ENCODE measurements around the gene CES3.

Gene CES3

GRCh38 chr16:66977341-66978113 is 16.5 kb downstream of the CES3 start:
- TF ChIP-seq CTCF (IDR thresholded peaks at IDR 0.05; ENCODE audit: insufficient read depth, missing control alignments), result peak; percentile 93
- no peak for FAIRE-seq
- DNase-seq (ENCODE audit: insufficient read length, low spot score), result peak; percentile 61

DNA sequence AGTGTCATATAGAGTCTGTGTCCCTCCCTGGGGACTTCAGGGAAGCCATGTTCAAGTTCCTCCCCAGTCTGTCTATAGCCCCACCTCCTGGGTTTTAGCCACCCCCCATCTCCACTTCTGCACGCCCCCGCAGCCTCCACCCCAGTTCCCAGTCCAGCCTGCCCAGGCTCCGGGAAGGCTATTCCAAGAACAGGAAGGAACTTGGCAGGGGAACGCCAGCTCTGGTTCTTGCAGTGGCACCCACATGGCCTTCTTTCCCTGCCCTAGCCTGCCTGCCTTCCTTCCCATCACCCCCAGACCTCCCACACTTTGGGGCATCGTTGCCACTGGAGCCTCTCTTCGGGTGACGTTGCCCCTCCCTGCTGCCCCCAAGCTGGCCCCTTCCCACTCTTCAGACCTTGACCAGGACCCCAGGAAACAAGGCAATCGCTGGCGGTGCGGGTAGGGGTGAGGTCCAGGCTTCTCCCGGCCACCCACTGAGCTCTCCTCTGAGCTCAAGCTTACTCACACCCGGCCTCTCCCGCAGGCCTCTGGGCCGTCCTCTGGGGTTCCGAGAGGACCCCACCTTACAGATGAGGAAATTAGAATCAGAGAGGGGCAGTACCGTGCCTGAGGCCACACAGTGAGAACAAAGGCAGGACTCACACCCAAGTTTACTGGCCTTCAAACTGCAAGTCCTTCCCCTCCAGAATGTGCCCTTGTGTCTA is 18.1 kb downstream of the CES3 start:
- FAIRE-seq, result no peak
- TF ChIP-seq CTCF (IDR thresholded peaks at IDR 0.05; ENCODE audit: insufficient read depth, missing control alignments), result no peak
- DNase-seq (ENCODE audit: insufficient read length, low spot score), result no peak

DNA sequence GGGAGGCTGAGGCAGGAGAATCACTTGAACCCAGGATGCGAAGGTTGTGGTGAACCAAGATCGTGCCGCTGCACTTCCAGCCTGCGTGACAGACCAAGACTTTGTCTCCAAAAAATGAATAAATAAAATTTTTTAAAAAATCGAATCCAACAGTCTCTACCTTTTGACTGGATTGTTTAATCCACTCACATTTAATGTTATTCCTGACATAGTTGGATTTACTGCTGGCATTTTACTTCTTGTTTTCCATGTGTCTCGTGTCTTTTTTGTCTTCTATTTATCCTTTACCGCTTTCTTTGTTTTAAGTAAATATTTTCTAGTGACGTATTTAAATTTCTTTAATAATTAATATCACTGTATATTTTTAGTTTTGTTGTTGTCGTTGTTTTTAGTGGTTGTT is 22.0 kb downstream of the CES3 start:
- FAIRE-seq (no peak), DNase-seq (ENCODE audit: insufficient read length, low spot score) (no peak)
- no peak for TF ChIP-seq CTCF (IDR thresholded peaks at IDR 0.05; ENCODE audit: insufficient read depth, missing control alignments)

DNA sequence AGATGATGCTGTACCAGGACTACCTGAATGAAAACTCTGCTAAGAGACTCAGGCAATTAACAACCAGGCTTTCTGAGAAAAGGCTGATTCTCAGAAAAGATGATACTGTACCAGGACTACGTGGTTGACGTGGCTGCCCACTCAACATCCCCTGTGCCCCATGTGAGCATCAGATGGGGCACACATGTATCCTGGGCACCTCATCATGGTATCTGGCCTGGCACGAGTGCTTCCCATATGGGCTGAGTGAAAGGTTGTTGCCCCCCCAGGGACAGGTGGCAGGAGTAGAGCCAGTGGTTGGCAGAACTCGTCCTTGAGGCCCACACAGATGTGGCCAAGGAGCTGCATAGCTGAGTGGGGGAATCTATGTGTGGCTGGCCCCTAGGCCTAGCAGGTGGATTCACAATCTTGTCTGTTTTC is 23.8 kb downstream of the CES3 start:
- DNase-seq (ENCODE audit: insufficient read length, low spot score), result no peak

DNA sequence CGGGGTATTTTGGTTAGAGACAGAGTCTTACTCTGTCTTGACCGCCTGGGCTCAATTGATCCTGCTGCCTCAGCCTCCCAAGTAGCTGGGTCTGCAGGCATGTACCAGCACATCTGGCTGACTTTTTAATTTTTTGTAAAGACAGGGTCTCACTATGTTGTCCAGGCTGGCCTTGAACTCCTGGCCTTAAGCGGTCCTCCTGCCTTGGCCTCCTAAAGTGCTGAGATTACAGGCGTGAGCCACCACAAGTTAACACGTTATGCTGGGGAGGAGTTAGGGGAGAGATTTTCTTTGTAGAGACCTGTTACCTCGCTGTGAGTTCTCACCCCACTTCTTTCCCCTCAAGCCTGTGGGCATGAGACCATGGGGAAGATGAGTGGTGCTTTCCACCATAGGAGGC is 25.5 kb downstream of the CES3 start:
- FAIRE-seq (no peak), DNase-seq (ENCODE audit: insufficient read length, low spot score) (no peak)
- TF ChIP-seq CTCF (IDR thresholded peaks at IDR 0.05; ENCODE audit: insufficient read depth, missing control alignments), result no peak

More for the DNA sequence above, 23.8 kb downstream of the CES3 start:
- no peak for FAIRE-seq
- no peak for TF ChIP-seq CTCF (IDR thresholded peaks at IDR 0.05; ENCODE audit: insufficient read depth, missing control alignments)

DNA sequence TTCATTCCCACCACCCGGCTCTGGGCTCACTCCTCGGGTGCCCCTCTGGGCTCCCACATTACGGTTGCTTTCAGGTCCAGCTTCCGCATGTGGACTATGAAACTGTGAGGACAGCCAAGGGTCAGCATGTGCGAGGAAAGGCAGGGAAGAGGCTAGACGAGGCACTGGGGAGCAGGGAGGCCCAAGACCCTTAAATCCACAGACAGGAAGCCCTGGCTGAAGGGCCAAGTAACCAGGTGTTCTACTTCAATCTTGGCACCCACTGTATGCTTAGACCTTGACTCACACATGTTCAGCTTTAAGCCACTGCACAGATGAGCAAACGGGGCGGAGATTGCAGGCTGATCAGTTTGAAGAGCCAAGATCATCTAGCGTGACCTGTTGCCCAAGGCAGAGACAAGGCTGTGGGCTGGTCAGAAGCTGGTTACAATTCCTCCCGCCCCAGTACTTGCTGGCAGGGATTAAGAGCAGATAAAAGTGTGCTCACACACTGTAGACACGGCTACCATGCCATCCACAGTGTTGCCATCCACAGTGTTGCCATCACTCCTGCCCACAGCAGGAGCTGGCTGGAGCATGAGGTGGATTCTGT is 27.2 kb downstream of the CES3 start, which contains the start of gene CES4A:
Gene CES4A (plus strand): TSS at position 393 of the 592 bp plus-strand sequence. CDS start 184 bp downstream, at position 577.
- FAIRE-seq (no peak), DNase-seq (ENCODE audit: insufficient read length, low spot score) (no peak)
- no peak for TF ChIP-seq CTCF (IDR thresholded peaks at IDR 0.05; ENCODE audit: insufficient read depth, missing control alignments)
